ENCODE results near the gene NF2. TPM values are rescaled to one million over a fixed set of nuclear protein-coding genes. Genes with fewer than 3 reads are reported as not detected.
A peak's percentile ranks its signal among the peaks of the same experiment; 100 is the strongest.

The NF2 gene
- total and polyA plus RNA-seq, 2 of the 8 experiments (the other 6 are each of a cell fraction or from before 2014, with no cell fraction given) = 17.6 to 53.6 TPM

- Histone ChIP-seq H3K56ac (replicated peaks; ENCODE audit: insufficient read length, low read depth, low read length) (no peak overlapping the region), H2BK5ac (ENCODE audit: low read depth, low read length) (no peak overlapping the region), H3K79me1 (ENCODE audit: low read depth, low read length) (no peaks in the 10 kb centered on the region), H3K4me2 (ENCODE audit: insufficient read depth in 1 of 2, low read depth in 2 of 2, low read length in 2 of 2) (no peak overlapping the region), H2AK5ac (ENCODE audit: low read depth, low read length) (no peak overlapping the region), H3K27me3 (replicated peaks in 1 of 4; ENCODE audit: control insufficient read depth in 3 of 4, extremely low read depth in 1 of 4, insufficient read depth in 3 of 4, low read length in 3 of 4) (no peaks in the 10 kb centered on the region), H4K20me1 (replicated peaks in 1 of 2; ENCODE audit: control insufficient read depth in 1 of 2, insufficient read depth in 2 of 2, low read length in 2 of 2) (no peaks in the 10 kb centered on the region), H2BK120ac (replicated peaks; ENCODE audit: low read depth, low read length) (no peak overlapping the region), H3K4me1 (replicated peaks in 1 of 4; ENCODE audit: control insufficient read depth in 3 of 4, insufficient read depth in 4 of 4, low read length in 3 of 4) (peaks cover 0 to 5% (median 3%) of the 10 kb centered on the region in 4 experiments; a peak in 5 of 7 replicates), H4K8ac (ENCODE audit: extremely low read depth, insufficient read depth, low read length) (no peak overlapping the region), H2BK12ac (ENCODE audit: low read depth, low read length) (no peak overlapping the region), H4K5ac (ENCODE audit: insufficient read length, low read depth, low read length) (no peak overlapping the region), H3K9me3 (ENCODE audit: insufficient read depth in 2 of 2, low read depth in 1 of 2, low read length in 1 of 2) (no peaks in the 10 kb centered on the region), H3K18ac (ENCODE audit: extremely low read depth, low read length) (no peak overlapping the region), H3K36me3 (ENCODE audit: control insufficient read depth in 2 of 4, insufficient read depth in 4 of 4, low read length in 3 of 4) (peaks cover 0 to 5% (median 0%) of the 10 kb centered on the region in 4 experiments; a peak in 1 of 8 replicates), H3K9ac (replicated peaks in 1 of 4; ENCODE audit: extremely low read depth in 1 of 4, low read depth in 3 of 4, low read length in 3 of 4) (no peak overlapping the region), H2AFZ (ENCODE audit: low read length) (no peak overlapping the region), H3K23me2 (ENCODE audit: low read depth, low read length) (peaks cover 2% of the 10 kb centered on the region; the same call in 1 of the 2 replicates), H3K14ac (ENCODE audit: insufficient read length) (no peak overlapping the region), H3K27ac (ENCODE audit: low read depth, low read length) (no peak overlapping the region), H3K23ac (ENCODE audit: insufficient read length) (no peak overlapping the region), H2BK20ac (ENCODE audit: low read length) (no peak overlapping the region), H3K4ac (replicated peaks; ENCODE audit: insufficient read length, low read depth, low read length) (no peak overlapping the region), H3K79me2 (ENCODE audit: control insufficient read depth in 1 of 2, insufficient read depth in 2 of 2, low read length in 2 of 2) (no peaks in the 10 kb centered on the region), H4K91ac (replicated peaks; ENCODE audit: insufficient read length, low read length) (no peak overlapping the region), H3K4me3 (ENCODE audit: extremely low read depth in 1 of 4, insufficient read depth in 2 of 4, low read depth in 3 of 4, low read length in 4 of 4) (no peak overlapping the region), H2BK15ac (ENCODE audit: low read length) (no peak overlapping the region)
- CTCF ChIA-PET (ENCODE audit: partially characterized antibody) = interaction anchor here (0.7 to 1.0 kb wide), 3 partner anchors 8 to 621 kb away, joined by 3 read pairs; no protein-coding TSS in a partner anchor
- TF ChIP-seq JUND (IDR thresholded peaks at IDR 0.05; ENCODE audit: low read length) (no peak), PHF8 (conservative IDR thresholded peaks at IDR 0.05; ENCODE audit: low read depth, low read length) (no peak), TAF7 (optimal IDR thresholded peaks at IDR 0.05; ENCODE audit: borderline replicate concordance, low read depth, low read length) (no peak)
- 94% methylated on average over 1 of the region's 1 CpG; no CpG with 5 or more reads in 1 of the 2 experiments for WGBS, 2 experiments (ENCODE audit: extremely low coverage in 1 of 2, insufficient coverage in 1 of 2, insufficient read length in 1 of 2, insufficient replicate concordance in 2 of 2, low coverage in 1 of 2, low lambda C conversion rate in 2 of 2, missing lambda C conversion rate in 1 of 2)
- POLR2A ChIA-PET (ENCODE audit: partially characterized antibody) = no interaction called here
- FAIRE-seq (peak; percentile 60), DNase-seq (ENCODE audit: low read depth in 1 of 2, low spot score in 2 of 2) (no peak)
Measured at GRCh38 chr22:29651652-29652051, 48.2 kb downstream of the NF2 start.
